ENCODE results near the gene SLC12A8. TPM values are rescaled to one million over a fixed set of nuclear protein-coding genes. Genes with fewer than 3 reads are reported as not detected.

The SLC12A8 gene
- total and polyA plus RNA-seq, 2 donors (not counting 1 experiment from before 2014, with no cell fraction given) = 15.1 to 19.5 TPM

GRCh38 chr3:125154800-125155269 is 57.7 kb downstream of the SLC12A8 start:
- H3K36me3 ChIP-seq (ENCODE audit: control insufficient read depth, insufficient read depth, low read length) = no peaks in the 10 kb centered on the region
- H3K9me3 ChIP-seq (ENCODE audit: control insufficient read depth, insufficient read depth, low read depth, low read length) = no peaks in the 10 kb centered on the region
- no peak overlapping the region for H3K9ac ChIP-seq (ENCODE audit: insufficient read depth, low read length)
- no peak for DNase-seq (ENCODE audit: low read depth in 2 of 2)
- no peaks in the 10 kb centered on the region for H3K4me1 ChIP-seq (ENCODE audit: control insufficient read depth, extremely low read depth, insufficient read depth, low read length)
- H2AFZ ChIP-seq (ENCODE audit: low read length) = no peak overlapping the region
- no peak overlapping the region for H3K4me3 ChIP-seq (replicated peaks in 1 of 4; ENCODE audit: control extremely low read depth in 1 of 4, insufficient read depth in 1 of 4, low read depth in 3 of 4, low read length in 4 of 4)
- TF ChIP-seq EZH2 (IDR thresholded peaks at IDR 0.05; ENCODE audit: low read length, missing control alignments) (no peak), CTCF (conservative IDR thresholded peaks at IDR 0.05 in 1 of 2, IDR thresholded peaks at IDR 0.05 in 1 of 2; ENCODE audit: low read depth in 1 of 2, low read length in 2 of 2) (no peak)
- H3K79me2 ChIP-seq (ENCODE audit: control insufficient read depth, insufficient read depth, low read length) = no peaks in the 10 kb centered on the region
- H3K27ac ChIP-seq (ENCODE audit: insufficient read depth, low read length) = no peak overlapping the region
- H3K27me3 ChIP-seq (ENCODE audit: control insufficient read depth, insufficient read depth, low read length) = no peaks in the 10 kb centered on the region
- no peaks in the 10 kb centered on the region for H4K20me1 ChIP-seq (ENCODE audit: control insufficient read depth, extremely low read depth, insufficient read depth, low read length)
- H3K4me2 ChIP-seq (ENCODE audit: extremely low read depth, insufficient read depth, low read length) = no peak overlapping the region

- DNase-seq (ENCODE audit: low read depth in 2 of 2) = no peak
- no peak overlapping the region for H3K4me2 ChIP-seq (ENCODE audit: extremely low read depth, insufficient read depth, low read length)
- no peaks in the 10 kb centered on the region for H3K27me3 ChIP-seq (ENCODE audit: control insufficient read depth, insufficient read depth, low read length)
- no peak overlapping the region for H3K4me3 ChIP-seq (replicated peaks in 1 of 4; ENCODE audit: control extremely low read depth in 1 of 4, insufficient read depth in 1 of 4, low read depth in 3 of 4, low read length in 4 of 4)
- no peaks in the 10 kb centered on the region for H4K20me1 ChIP-seq (ENCODE audit: control insufficient read depth, extremely low read depth, insufficient read depth, low read length)
- no peak overlapping the region for H2AFZ ChIP-seq (ENCODE audit: low read length)
- no peak overlapping the region for H3K9ac ChIP-seq (ENCODE audit: insufficient read depth, low read length)
- no peaks in the 10 kb centered on the region for H3K4me1 ChIP-seq (ENCODE audit: control insufficient read depth, extremely low read depth, insufficient read depth, low read length)
- no peak overlapping the region for H3K27ac ChIP-seq (ENCODE audit: insufficient read depth, low read length)
- H3K79me2 ChIP-seq (ENCODE audit: control insufficient read depth, insufficient read depth, low read length) = no peaks in the 10 kb centered on the region
- H3K9me3 ChIP-seq (ENCODE audit: control insufficient read depth, insufficient read depth, low read depth, low read length) = no peaks in the 10 kb centered on the region
- no peaks in the 10 kb centered on the region for H3K36me3 ChIP-seq (ENCODE audit: control insufficient read depth, insufficient read depth, low read length)
- no peak for TF ChIP-seq CTCF (conservative IDR thresholded peaks at IDR 0.05 in 1 of 2, IDR thresholded peaks at IDR 0.05 in 1 of 2; ENCODE audit: low read depth in 1 of 2, low read length in 2 of 2)
- no peak for TF ChIP-seq EZH2 (IDR thresholded peaks at IDR 0.05; ENCODE audit: low read length, missing control alignments)
Observed at GRCh38 chr3:125154110-125154509, 58.4 kb downstream of the SLC12A8 start.

GRCh38 chr3:125152951-125153350 is 59.6 kb downstream of the SLC12A8 start:
- Histone ChIP-seq H3K4me3 (replicated peaks in 1 of 4; ENCODE audit: control extremely low read depth in 1 of 4, insufficient read depth in 1 of 4, low read depth in 3 of 4, low read length in 4 of 4) (no peak overlapping the region), H3K27me3 (ENCODE audit: control insufficient read depth, insufficient read depth, low read length) (no peaks in the 10 kb centered on the region), H3K27ac (ENCODE audit: insufficient read depth, low read length) (no peak overlapping the region), H3K4me1 (ENCODE audit: control insufficient read depth, extremely low read depth, insufficient read depth, low read length) (peaks cover 3% of the 10 kb centered on the region), H3K36me3 (ENCODE audit: control insufficient read depth, insufficient read depth, low read length) (no peaks in the 10 kb centered on the region), H3K9ac (ENCODE audit: insufficient read depth, low read length) (no peak overlapping the region), H3K9me3 (ENCODE audit: control insufficient read depth, insufficient read depth, low read depth, low read length) (no peaks in the 10 kb centered on the region), H2AFZ (ENCODE audit: low read length) (no peak overlapping the region), H4K20me1 (ENCODE audit: control insufficient read depth, extremely low read depth, insufficient read depth, low read length) (no peaks in the 10 kb centered on the region), H3K79me2 (ENCODE audit: control insufficient read depth, insufficient read depth, low read length) (no peaks in the 10 kb centered on the region), H3K4me2 (ENCODE audit: extremely low read depth, insufficient read depth, low read length) (no peak overlapping the region)
- no peak for TF ChIP-seq EZH2 (IDR thresholded peaks at IDR 0.05; ENCODE audit: low read length, missing control alignments)
- DNase-seq (ENCODE audit: low read depth in 2 of 2) = no peak
